ENCODE measurements around the gene GNAO1.

GNAO1 gene

DNA sequence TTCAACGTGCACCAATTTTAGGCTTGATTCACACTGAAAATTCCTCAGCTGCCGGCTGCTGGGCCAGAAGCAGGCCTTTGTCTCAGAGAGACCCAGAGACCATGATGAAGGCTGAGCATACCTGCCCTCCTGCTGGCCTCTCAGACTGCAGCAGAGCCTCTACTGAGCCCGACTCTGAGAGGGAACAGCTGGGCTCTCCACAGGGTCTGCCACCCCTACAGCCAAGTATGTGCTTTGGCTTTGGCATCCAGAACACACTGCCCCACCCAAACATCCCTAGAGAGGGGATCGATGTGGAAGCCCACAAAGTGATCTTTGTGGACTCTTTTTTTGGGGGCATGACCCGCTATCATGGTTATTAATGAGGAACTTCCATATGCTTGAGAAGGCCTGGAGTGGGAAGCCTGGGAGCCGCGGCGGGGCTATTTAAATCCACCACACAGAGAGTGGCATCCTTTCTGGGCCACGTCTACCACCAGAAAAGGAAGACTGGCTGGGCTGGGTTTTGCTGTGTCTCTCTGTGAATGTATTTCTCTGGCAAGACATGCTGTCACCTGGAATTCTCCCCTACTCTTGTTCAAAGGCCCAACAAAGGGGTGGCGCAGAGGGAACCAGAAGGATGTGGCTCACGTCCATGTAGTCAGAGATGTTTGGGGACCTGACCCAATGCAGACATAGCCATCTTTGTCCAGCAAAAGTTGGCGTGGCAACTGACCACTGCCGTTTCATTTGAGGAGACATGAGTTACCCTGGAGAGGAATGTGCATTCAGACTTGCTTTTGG is 69.3 kb downstream of the GNAO1 start:
- TF ChIP-seq, protein P1, sequence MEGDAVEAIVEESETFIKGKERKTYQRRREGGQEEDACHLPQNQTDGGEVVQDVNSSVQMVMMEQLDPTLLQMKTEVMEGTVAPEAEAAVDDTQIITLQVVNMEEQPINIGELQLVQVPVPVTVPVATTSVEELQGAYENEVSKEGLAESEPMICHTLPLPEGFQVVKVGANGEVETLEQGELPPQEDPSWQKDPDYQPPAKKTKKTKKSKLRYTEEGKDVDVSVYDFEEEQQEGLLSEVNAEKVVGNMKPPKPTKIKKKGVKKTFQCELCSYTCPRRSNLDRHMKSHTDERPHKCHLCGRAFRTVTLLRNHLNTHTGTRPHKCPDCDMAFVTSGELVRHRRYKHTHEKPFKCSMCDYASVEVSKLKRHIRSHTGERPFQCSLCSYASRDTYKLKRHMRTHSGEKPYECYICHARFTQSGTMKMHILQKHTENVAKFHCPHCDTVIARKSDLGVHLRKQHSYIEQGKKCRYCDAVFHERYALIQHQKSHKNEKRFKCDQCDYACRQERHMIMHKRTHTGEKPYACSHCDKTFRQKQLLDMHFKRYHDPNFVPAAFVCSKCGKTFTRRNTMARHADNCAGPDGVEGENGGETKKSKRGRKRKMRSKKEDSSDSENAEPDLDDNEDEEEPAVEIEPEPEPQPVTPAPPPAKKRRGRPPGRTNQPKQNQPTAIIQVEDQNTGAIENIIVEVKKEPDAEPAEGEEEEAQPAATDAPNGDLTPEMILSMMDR (IDR thresholded peaks at IDR 0.05; ENCODE audit: low read depth, low read length) = no peak
- H3K4me3 ChIP-seq (ENCODE audit: low read depth, low read length) = no peak overlapping the region

DNA sequence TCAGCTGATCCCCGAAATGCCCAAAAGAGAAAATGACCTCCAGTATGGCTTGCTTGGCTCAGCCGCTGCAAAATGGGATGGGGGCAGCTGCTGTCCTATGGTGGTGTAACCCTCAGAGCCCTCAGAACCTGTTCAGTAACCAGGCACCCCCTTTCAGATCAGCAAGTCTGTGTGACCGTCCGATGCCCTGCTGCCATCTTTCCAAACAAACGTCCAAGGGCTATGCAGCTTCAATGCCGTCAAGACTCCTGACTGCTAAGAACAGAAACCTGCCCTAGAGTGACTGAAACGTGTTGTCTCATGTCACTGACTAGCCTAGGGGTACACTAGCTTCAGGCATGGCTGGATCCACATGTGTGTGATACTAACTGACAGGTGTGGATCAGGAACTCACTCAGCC is 70.4 kb downstream of the GNAO1 start:
- TF ChIP-seq, protein P1 (IDR thresholded peaks at IDR 0.05; ENCODE audit: low read depth, low read length) = no peak
- H3K4me3 ChIP-seq (ENCODE audit: low read depth, low read length) = no peak overlapping the region

GRCh38 chr16:56262148-56262547 is 70.9 kb downstream of the GNAO1 start:
- TF ChIP-seq, protein P1 (IDR thresholded peaks at IDR 0.05; ENCODE audit: low read depth, low read length) = no peak
- no peak overlapping the region for H3K4me3 ChIP-seq (ENCODE audit: low read depth, low read length)

GRCh38 chr16:56262551-56263245 is 71.4 kb downstream of the GNAO1 start:
- TF ChIP-seq, protein P1 (IDR thresholded peaks at IDR 0.05; ENCODE audit: low read depth, low read length) = no peak
- no peak overlapping the region for H3K4me3 ChIP-seq (ENCODE audit: low read depth, low read length)

GRCh38 chr16:56263711-56264608 is 72.7 kb downstream of the GNAO1 start:
- H3K4me3 ChIP-seq (ENCODE audit: low read depth, low read length) = no peak overlapping the region
- TF ChIP-seq, protein P1 (IDR thresholded peaks at IDR 0.05; ENCODE audit: low read depth, low read length) = no peak

DNA sequence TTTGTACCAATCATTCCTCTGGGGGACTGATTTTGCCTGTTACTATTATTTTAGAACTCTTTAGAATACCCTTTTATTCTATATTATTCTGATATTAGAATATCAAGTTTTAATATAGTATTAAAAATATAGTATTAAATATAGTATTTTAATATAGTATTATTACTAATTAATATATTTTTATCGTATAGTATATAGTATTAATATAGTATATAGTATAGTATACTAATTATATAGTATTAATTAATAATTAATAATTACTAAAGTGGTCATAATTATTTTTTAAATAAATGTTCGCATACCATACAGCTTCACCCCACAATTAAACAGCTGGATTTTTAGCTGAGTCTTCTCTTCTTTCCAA is 73.3 kb downstream of the GNAO1 start:
- TF ChIP-seq, protein P1 (IDR thresholded peaks at IDR 0.05; ENCODE audit: low read depth, low read length) = no peak
- H3K4me3 ChIP-seq (ENCODE audit: low read depth, low read length) = no peak overlapping the region
